Glutamatergic neuron (in vitro differentiated cells): ENCODE results near the gene ANTXR1. TPM values are rescaled to one million over a fixed set of nuclear protein-coding genes. Genes with fewer than 3 reads are reported as not detected.

ENCODE experiments used
- DNase-seq: peaks from one replicate; pipeline ENCODE4 v3.0.0; 2022
- H3K27ac Mint-ChIP-seq: one replicate; pipeline ENCODE4 v1.8.0; 2020; ENCODE audit warnings: mild to moderate bottlenecking, mixed read lengths, inconsistent platforms; ENCODE audit not compliant: unreplicated experiment
- H3K27me3 Mint-ChIP-seq: one replicate; pipeline ENCODE4 v1.8.0; 2020; ENCODE audit warnings: mild to moderate bottlenecking, moderate library complexity, mixed read lengths, inconsistent platforms; ENCODE audit not compliant: unreplicated experiment
- H3K36me3 Mint-ChIP-seq: one replicate; pipeline ENCODE4 v1.8.0; 2020; ENCODE audit warnings: mild to moderate bottlenecking, mixed read lengths, inconsistent platforms; ENCODE audit not compliant: unreplicated experiment
- H3K4me1 Mint-ChIP-seq: one replicate; pipeline ENCODE4 v1.8.0; 2020; ENCODE audit warnings: mild to moderate bottlenecking, low read depth, mixed read lengths, inconsistent platforms; ENCODE audit not compliant: unreplicated experiment
- H3K4me3 Mint-ChIP-seq: one replicate; pipeline ENCODE4 v1.8.0; 2020; ENCODE audit warnings: mild to moderate bottlenecking, mixed read lengths, inconsistent platforms; ENCODE audit not compliant: unreplicated experiment
- H3K9me3 Mint-ChIP-seq: one replicate; pipeline ENCODE4 v1.8.0; 2020; ENCODE audit warnings: mild to moderate bottlenecking, moderate library complexity, mixed read lengths, inconsistent platforms; ENCODE audit not compliant: unreplicated experiment
- CTCF ChIP-seq: fragments of 200-600 bp; sonication (generic); IDR thresholded peaks from one replicate; pipeline ENCODE4 v1.5.0; 2021; ENCODE audit not compliant: partially characterized antibody, unreplicated experiment
- total RNA-seq: library from RNA; stranded (reverse); fragmentation: NEBNext Ultra II Directional; extraction: Animal tissue kit (Norgen Biotek cat#: 25700); gene quantifications from one replicate; pipeline ENCODE4 v1.2.1, GENCODE V29; 2021; ENCODE audit not compliant: unreplicated experiment

ANTXR1 gene
- total RNA-seq, 1 donor from 2014 or later = 26.7 TPM

GRCh38 chr2:69124343-69124742 is 111.4 kb downstream of the ANTXR1 start:
- no peak for TF ChIP-seq CTCF
- Mint-ChIP-seq H3K9me3 (peaks cover 1% of the 10 kb centered on the region), H3K27ac (no peak overlapping the region), H3K4me3 (no peak overlapping the region), H3K4me1 (no peaks in the 10 kb centered on the region), H3K27me3 (peaks cover 2% of the 10 kb centered on the region), H3K36me3 (peaks cover 3% of the 10 kb centered on the region)
- DNase-seq = no peak

- Mint-ChIP-seq H3K27ac (no peak overlapping the region), H3K4me3 (no peak overlapping the region), H3K27me3 (peaks cover 2% of the 10 kb centered on the region), H3K4me1 (no peaks in the 10 kb centered on the region), H3K9me3 (peaks cover 1% of the 10 kb centered on the region), H3K36me3 (peaks cover 3% of the 10 kb centered on the region)
- no peak for TF ChIP-seq CTCF
- no peak for DNase-seq
Observed at GRCh38 chr2:69125816-69126215, 112.8 kb downstream of the ANTXR1 start.

- Mint-ChIP-seq H3K27ac (no peak overlapping the region), H3K9me3 (peaks cover 1% of the 10 kb centered on the region), H3K4me1 (no peaks in the 10 kb centered on the region), H3K36me3 (peaks cover 3% of the 10 kb centered on the region), H3K4me3 (no peak overlapping the region), H3K27me3 (peaks cover 2% of the 10 kb centered on the region)
- TF ChIP-seq CTCF = no peak
- no peak for DNase-seq
Observed at GRCh38 chr2:69126341-69126740, 113.4 kb downstream of the ANTXR1 start.

- Mint-ChIP-seq H3K4me3 (no peak overlapping the region), H3K27me3 (no peaks in the 10 kb centered on the region), H3K27ac (no peak overlapping the region), H3K36me3 (peaks cover 3% of the 10 kb centered on the region), H3K9me3 (peaks cover 1% of the 10 kb centered on the region), H3K4me1 (no peaks in the 10 kb centered on the region)
- DNase-seq = no peak
- no peak for TF ChIP-seq CTCF
Observed at GRCh38 chr2:69131452-69131851, 118.5 kb downstream of the ANTXR1 start.

GRCh38 chr2:69131983-69132675 is 119.2 kb downstream of the ANTXR1 start:
- no peaks in the 10 kb centered on the region for H3K4me1 Mint-ChIP-seq
- H3K4me3 Mint-ChIP-seq = no peak overlapping the region
- no peak overlapping the region for H3K27ac Mint-ChIP-seq
- no peak for TF ChIP-seq CTCF
- DNase-seq = no peak
- H3K9me3 Mint-ChIP-seq = peaks cover 1% of the 10 kb centered on the region
- no peaks in the 10 kb centered on the region for H3K27me3 Mint-ChIP-seq
- H3K36me3 Mint-ChIP-seq = no peaks in the 10 kb centered on the region
